Suprapubic skin (tissue), 4 donors: ENCODE results near the gene IL24. TPM values are rescaled to one million over a fixed set of nuclear protein-coding genes. Genes with fewer than 3 reads are reported as not detected.

Experiments
- DNase-seq, 2 donors: peaks; one replicate each; pipeline ENCODE4 v3.0.0-alpha.2; 2019; ENCODE audit warnings: low spot score in 2 of 2
- H3K27ac ChIP-seq: fragments of 200-600 bp; sonication (generic); one replicate; pipeline ENCODE4 v1.5.1; 2019
- H3K27me3 ChIP-seq: fragments of 200-600 bp; sonication (generic); one replicate; pipeline ENCODE4 v1.5.1; 2019
- H3K36me3 ChIP-seq: fragments of 200-600 bp; sonication (generic); one replicate; pipeline ENCODE4 v1.5.1; 2019
- H3K4me1 ChIP-seq: fragments of 200-600 bp; sonication (generic); one replicate; pipeline ENCODE4 v1.5.1; 2019
- H3K4me3 ChIP-seq: fragments of 200-600 bp; sonication (generic); one replicate; pipeline ENCODE4 v1.5.1; 2019; ENCODE audit warnings: mild to moderate bottlenecking
- H3K9me3 ChIP-seq: fragments of 200-600 bp; sonication (generic); one replicate; pipeline ENCODE4 v1.5.1; 2019
- EP300 ChIP-seq: sonication (generic); formaldehyde crosslinking; IDR thresholded peaks from one replicate; pipeline ENCODE4 v1.6.1; 2017; ENCODE audit warnings: antibody characterized with exemption
- POLR2A ChIP-seq, 2 donors: fragments of 450-650 bp; IDR thresholded peaks; one replicate each; pipeline ENCODE4 v1.6.1; 2017; ENCODE audit warnings: antibody characterized with exemption in 2 of 2, mild to moderate bottlenecking in 2 of 2, moderate library complexity in 2 of 2
- POLR2AphosphoS5 ChIP-seq, 3 donors: sonication (generic); formaldehyde crosslinking; IDR thresholded peaks; one replicate each; pipeline ENCODE4 v1.6.1; 2017; ENCODE audit warnings: antibody characterized with exemption in 3 of 3
- WGBS: methylation state at CpG from one replicate; pipeline ENCODE4 v1.1.5; 2018; 5-methylcytosine and 5-hydroxymethylcytosine counted together
- total RNA-seq, 4 donors: library from RNA; depleted of rRNA; stranded (reverse); fragments of >200 nt; gene quantifications; one replicate each; pipeline ENCODE4 v1.1.0, GENCODE V29; 2016
- TF ChIP-seq, protein P1 (sequence below), 2 donors: fragments of 200-600 bp in 1 of 2; fragments of 450-650 bp in 1 of 2; sonication (generic) in 1 of 2; IDR thresholded peaks; one replicate each; pipeline ENCODE4 v1.5.1; 2016 to 2019; ENCODE audit warnings: antibody characterized with exemption in 2 of 2, mild to moderate bottlenecking in 1 of 2, moderate library complexity in 1 of 2

IL24 gene
- total RNA-seq, 4 donors from 2014 or later, result not detected

GRCh38 chr1:206944703-206945102 lies 47.5 kb downstream of the IL24 start:
- WGBS, result 72% methylated on average over 5 of the region's 5 CpGs
- peaks cover 15% of the 10 kb centered on the region for H3K27me3 ChIP-seq
- H3K4me3 ChIP-seq, result no peak overlapping the region
- no peaks in the 10 kb centered on the region for H3K36me3 ChIP-seq
- H3K9me3 ChIP-seq, result no peaks in the 10 kb centered on the region
- H3K27ac ChIP-seq, result no peak overlapping the region
- no peak for DNase-seq
- TF ChIP-seq POLR2A (IDR thresholded peaks at IDR 0.05) (no peak), EP300 (no peak), POLR2AphosphoS5 (IDR thresholded peaks at IDR 0.05) (no peak)
- TF ChIP-seq, protein P1, sequence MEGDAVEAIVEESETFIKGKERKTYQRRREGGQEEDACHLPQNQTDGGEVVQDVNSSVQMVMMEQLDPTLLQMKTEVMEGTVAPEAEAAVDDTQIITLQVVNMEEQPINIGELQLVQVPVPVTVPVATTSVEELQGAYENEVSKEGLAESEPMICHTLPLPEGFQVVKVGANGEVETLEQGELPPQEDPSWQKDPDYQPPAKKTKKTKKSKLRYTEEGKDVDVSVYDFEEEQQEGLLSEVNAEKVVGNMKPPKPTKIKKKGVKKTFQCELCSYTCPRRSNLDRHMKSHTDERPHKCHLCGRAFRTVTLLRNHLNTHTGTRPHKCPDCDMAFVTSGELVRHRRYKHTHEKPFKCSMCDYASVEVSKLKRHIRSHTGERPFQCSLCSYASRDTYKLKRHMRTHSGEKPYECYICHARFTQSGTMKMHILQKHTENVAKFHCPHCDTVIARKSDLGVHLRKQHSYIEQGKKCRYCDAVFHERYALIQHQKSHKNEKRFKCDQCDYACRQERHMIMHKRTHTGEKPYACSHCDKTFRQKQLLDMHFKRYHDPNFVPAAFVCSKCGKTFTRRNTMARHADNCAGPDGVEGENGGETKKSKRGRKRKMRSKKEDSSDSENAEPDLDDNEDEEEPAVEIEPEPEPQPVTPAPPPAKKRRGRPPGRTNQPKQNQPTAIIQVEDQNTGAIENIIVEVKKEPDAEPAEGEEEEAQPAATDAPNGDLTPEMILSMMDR (IDR thresholded peaks at IDR 0.05), result no peak
- peaks cover 7% of the 10 kb centered on the region for H3K4me1 ChIP-seq

DNA sequence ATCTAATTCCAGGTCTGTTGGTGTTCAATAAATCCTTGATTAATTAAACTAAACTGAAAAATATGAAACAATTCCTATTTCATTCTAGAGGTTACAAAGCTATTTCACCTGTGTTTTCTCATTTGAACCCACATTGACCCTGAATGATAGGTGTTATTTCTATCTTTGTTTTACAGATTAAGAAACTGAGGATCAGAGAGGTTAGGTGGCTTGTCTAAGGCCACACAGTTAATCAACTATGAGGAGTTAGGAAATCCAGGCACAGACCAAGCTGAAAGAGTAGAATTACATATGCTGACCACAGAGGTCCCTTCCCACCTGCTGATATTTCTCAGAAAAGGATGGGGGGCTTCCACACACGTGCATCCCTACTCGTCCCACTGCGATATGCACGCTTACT lies 48.5 kb downstream of the IL24 start:
- Histone ChIP-seq H3K4me1 (no peaks in the 10 kb centered on the region), H3K27me3 (peaks cover 15% of the 10 kb centered on the region), H3K4me3 (no peak overlapping the region), H3K36me3 (no peaks in the 10 kb centered on the region), H3K9me3 (no peaks in the 10 kb centered on the region), H3K27ac (no peak overlapping the region)
- 92% methylated on average over 4 of the region's 4 CpGs for WGBS
- DNase-seq, result no peak
- no peak for TF ChIP-seq EP300
- TF ChIP-seq, protein P1 (IDR thresholded peaks at IDR 0.05), result no peak
- TF ChIP-seq POLR2A (IDR thresholded peaks at IDR 0.05), result no peak
- TF ChIP-seq POLR2AphosphoS5 (IDR thresholded peaks at IDR 0.05), result no peak

DNA sequence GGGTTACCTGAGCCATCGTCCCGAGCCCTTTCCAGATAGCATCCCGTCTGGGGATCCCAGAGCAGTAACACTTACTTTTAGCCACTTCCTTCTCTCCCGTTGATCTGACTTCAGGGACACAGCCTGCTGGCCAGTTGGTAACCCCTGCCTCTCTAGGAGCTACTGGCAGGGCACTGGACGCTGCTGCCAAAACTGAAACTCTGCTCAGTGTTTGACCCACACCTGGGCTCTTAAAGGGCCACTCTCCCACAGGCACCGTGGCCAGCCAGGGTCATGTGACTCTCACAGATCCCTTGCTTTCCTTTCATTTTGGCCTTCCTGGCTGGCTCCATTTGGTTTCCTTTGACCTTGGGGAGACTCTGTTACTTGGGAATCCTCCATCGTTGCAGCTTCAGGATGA lies 49.0 kb downstream of the IL24 start, which contains the start of gene PIGR:
PIGR (minus strand) TSS at position 206 of the 400 bp plus-strand sequence. CDS start 5,935 bp downstream, outside the sequence.
- DNase-seq, result no peak
- Histone ChIP-seq H3K9me3 (no peaks in the 10 kb centered on the region), H3K36me3 (no peaks in the 10 kb centered on the region), H3K27me3 (peaks cover 15% of the 10 kb centered on the region), H3K4me1 (no peaks in the 10 kb centered on the region), H3K4me3 (no peak within 1 kb of the TSS), H3K27ac (no peak within 1 kb of the TSS)
- WGBS, result 83% methylated on average over 7 of the region's 7 CpGs
- no peak for TF ChIP-seq POLR2A (IDR thresholded peaks at IDR 0.05)
- no peak for TF ChIP-seq POLR2AphosphoS5 (IDR thresholded peaks at IDR 0.05)
- TF ChIP-seq, protein P1 (IDR thresholded peaks at IDR 0.05), result no peak

DNA sequence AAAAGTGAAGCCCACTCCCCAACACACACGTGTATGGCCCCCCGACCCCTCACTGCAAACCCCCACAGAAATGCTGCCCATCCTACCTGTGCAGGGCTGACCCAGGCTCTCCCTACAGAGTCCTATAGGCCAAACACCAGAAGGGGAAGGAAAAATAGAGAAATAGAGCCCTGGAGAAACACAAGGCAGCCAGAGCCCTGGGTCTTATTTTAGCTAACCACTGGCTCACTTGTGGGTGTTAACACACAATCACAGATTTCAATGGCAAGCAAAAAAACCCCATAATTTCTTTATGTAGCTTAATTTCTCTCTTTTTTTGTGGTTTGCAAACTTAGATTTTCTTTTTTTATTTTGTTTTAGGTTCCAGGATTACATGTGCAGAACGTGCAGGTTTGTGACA lies 50.0 kb downstream of the IL24 start:
- DNase-seq, result no peak
- 78% methylated on average over 3 of the region's 3 CpGs for WGBS
- Histone ChIP-seq H3K9me3 (no peaks in the 10 kb centered on the region), H3K27ac (no peak overlapping the region), H3K4me1 (peaks cover 3% of the 10 kb centered on the region), H3K27me3 (peaks cover 13% of the 10 kb centered on the region), H3K36me3 (no peaks in the 10 kb centered on the region), H3K4me3 (no peak overlapping the region)
- TF ChIP-seq POLR2AphosphoS5 (IDR thresholded peaks at IDR 0.05) (no peak), EP300 (no peak), POLR2A (IDR thresholded peaks at IDR 0.05) (no peak)
- TF ChIP-seq, protein P1 (IDR thresholded peaks at IDR 0.05), result no peak

DNA sequence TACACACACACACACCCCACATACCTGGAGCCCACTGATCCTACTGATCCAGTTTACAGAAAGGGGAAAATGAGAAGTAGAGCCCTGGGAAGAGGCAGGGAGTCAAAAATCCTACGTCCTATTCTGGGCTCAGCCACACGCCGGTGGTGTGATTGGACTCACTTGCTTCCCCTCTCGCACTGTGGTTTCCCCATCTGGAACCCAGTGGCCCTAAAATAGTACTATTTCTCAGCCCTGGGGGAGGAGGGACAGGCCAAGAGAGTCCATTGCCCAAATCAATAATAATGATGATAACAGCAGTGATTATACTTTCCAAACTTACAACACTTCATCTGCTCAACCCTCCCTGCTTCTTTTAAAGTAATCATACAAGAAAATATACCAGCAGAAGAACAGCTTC lies 52.0 kb downstream of the IL24 start:
- H3K36me3 ChIP-seq, result no peaks in the 10 kb centered on the region
- 80% methylated on average over 4 of the region's 4 CpGs for WGBS
- H3K4me1 ChIP-seq, result peaks cover 13% of the 10 kb centered on the region
- no peak for TF ChIP-seq EP300
- no peaks in the 10 kb centered on the region for H3K9me3 ChIP-seq
- DNase-seq, result no peak
- H3K27ac ChIP-seq, result no peak overlapping the region
- H3K4me3 ChIP-seq, result no peak overlapping the region
- H3K27me3 ChIP-seq, result peaks cover 11% of the 10 kb centered on the region

- Histone ChIP-seq H3K27ac (no peak overlapping the region), H3K4me1 (peaks cover 13% of the 10 kb centered on the region), H3K36me3 (no peaks in the 10 kb centered on the region), H3K27me3 (peaks cover 11% of the 10 kb centered on the region), H3K4me3 (no peak overlapping the region), H3K9me3 (no peaks in the 10 kb centered on the region)
- no peak for DNase-seq
- 95% methylated on average over 5 of the region's 5 CpGs for WGBS
- TF ChIP-seq, protein P1 (IDR thresholded peaks at IDR 0.05), result no peak
- no peak for TF ChIP-seq POLR2AphosphoS5 (IDR thresholded peaks at IDR 0.05)
- no peak for TF ChIP-seq EP300
- no peak for TF ChIP-seq POLR2A (IDR thresholded peaks at IDR 0.05)
Measured at GRCh38 chr1:206949641-206950040, 52.4 kb downstream of the IL24 start.
